NCI-H510A treated with DMSO at 0.1 percent for 48 hours (cell line): Measurements from ENCODE around the gene SLC35B4.

Experiments
- DNase-seq: peaks from one replicate; lab custom pipeline; 2025; lab: John Stamatoyannopoulos, UW

SLC35B4 gene

DNA sequence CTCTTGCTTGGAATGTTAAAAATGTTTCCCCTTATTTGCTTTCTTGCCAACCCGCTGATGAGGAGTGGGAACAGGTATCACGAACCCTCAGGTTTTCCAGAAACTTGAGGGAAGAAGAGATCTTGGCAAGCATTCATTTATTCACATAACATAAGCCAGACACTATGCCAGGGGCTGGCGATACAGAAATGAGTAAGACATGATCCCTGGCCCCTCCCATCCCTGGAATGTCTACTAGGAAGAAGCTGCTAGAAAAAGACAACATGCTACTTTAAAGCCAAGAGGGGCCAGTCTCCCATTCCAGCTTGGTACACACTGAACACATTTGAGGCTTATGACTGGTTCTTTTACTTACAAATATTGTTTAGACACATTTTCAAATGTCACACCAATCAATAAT lies 26.4 kb downstream of the SLC35B4 start:
- no peak for DNase-seq

DNA sequence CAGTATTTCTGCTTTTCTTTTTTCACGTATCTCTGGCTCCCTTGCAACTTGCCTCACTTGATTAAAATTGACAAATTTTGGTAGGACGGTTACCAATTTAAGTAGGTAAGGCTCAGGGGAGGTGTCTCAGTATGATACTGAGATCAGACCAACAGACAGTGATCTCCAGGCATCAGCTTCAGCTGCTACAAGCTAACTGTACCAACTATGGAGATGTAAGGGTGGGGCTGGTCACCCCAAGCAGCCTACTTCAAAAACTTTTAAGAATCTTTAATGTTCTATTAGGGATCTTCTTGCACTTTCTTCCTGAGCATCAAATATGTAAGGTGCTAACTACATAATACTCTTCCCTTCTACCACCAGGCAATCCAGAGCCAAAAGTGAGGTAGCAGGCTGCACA lies 26.9 kb downstream of the SLC35B4 start:
- DNase-seq: no peak

DNA sequence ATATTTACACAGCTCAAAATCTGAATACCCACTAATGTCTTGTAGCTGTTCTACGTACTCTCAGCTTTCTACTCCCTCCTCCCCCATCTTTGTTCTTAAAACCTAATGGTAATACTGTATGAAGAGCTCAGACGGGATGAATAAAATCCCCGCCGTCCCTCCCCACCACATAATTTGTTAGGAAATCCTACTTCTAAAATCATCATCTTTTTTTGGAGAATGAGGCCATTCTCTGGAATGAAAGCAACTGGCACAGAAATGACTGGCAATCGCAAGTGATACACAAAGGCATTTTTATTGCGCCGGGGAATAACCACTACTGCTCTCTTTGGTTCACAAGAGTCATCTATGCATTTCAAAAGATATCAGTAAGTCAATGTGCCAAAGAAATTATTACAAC lies 27.3 kb downstream of the SLC35B4 start:
- no peak for DNase-seq

DNA sequence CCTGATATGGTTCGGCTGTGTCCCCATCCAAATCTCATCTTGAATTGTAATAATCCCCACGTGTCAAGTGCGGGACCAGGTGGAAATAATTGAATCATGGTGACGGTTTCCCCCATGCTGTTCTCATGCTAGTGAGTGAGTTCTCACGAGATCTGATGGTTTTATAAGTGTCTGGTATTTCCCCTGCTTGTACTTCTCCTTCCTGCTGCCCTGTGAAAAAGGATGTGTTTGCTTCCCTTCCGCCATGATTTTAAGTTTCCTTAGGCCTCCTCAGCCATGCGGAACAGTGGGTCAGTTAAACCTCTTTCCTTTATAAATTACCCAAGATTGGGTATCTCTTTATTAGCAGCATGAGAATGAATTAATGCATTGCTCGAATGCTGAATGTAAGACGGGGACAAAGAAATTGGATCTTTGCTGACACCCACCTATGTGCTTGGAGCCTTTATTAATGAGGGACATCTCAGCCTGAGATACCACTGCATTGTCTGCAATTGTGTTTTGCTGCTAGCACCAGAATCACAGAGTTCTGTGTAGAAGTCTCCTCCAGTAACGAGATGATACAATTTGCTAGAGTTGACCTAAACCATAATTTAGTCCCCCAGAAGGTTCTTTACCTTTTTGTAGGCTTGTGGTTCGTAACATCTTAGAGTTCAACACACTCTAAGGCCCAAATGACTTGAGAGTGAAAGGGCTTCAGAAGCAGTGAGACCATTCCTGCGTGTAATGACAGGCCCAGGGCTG lies 28.6 kb downstream of the SLC35B4 start:
- DNase-seq: no peak

DNA sequence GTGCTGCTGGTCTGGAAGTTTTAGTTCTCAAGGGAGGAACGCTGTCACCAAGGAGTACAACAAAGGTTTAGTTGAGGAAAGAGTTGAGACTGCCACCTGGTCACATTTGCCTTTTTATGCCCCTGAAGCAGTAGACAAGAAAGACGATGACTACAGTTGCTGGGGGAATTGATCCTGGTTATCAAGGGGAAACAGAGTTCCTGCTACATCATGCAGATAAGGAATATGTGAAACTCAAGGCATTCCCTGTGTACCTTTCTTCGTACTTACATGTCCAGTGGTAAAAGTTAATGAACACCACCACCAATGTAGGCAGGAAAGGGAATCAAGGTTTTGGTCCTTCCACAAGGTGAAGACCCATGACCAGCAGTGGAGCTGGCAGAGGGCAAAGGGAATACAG lies 31.8 kb downstream of the SLC35B4 start:
- DNase-seq: no peak

DNA sequence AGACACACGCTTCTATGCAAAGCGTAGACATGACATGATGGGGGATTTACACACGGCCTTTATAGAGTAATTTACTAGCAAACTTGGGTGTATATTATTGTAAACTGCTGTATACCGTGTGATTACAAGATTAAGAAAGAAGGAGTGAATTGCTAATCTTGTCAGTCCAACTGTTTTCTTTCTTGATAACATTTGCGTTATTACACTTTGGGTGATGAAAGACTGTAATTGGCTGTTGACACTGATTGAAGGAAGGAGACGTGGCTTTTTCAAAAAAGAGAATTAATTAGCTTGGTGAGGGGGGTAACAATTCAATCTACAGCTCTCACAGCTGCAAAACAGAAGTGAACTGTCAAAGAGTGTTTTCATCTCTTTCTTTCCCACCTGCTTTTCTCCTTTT lies 32.7 kb downstream of the SLC35B4 start:
- no peak for DNase-seq

DNA sequence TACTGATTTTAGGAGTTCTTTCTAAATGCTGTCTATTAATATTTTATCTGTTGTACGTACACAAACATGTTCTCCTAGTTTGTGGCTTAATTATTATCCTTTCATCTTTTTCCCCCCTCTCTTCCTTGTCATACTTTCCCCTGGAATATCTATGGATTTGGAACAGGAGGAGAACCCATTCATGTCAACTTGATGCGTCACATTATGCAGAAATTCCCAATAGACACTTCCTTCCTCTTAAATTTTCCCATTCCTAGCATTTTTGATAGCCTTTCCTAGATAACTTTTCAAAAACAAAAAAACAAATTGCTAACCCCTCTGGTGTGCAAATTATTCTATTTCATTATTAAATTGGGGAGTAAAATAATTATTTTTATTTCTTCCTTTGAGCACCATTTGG lies 36.2 kb downstream of the SLC35B4 start:
- no peak for DNase-seq

DNA sequence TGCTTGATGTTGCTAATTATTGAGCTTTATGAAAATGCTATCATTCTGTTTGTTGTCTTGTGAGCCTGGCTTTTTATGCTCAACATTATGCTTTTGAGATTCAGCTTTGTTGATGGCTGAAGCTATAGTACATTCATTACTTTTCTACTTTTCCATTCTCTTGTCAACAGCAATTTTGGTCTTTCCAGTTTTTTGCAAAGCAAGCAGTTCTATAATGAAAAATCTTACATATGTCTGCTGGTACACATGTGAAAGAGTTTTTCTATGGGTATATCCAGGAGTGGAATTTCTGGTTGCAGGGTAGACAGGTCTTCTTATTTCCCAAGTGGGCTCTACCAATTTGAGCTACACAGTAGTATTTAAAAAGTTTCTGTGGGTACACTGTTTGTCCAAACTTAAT lies 36.8 kb downstream of the SLC35B4 start:
- no peak for DNase-seq

DNA sequence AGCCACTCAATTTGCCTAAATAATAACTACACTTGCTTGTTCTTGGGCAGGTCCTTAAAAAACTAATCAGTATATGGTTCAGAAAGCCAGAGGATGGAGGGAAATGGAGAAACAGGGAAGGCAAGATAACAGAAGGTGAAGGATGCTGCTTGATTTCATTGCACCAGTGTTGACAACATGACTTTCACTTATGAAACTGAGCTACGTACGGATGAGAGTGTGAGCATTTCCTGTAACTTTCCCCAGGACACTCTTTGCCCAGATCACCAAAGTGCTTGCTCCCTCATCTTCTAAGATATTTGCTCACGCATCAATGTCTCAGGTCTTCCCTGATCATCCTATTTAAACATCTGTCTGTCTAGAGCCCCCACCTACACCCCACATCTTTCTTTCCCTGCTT lies 37.4 kb downstream of the SLC35B4 start:
- no peak for DNase-seq

DNA sequence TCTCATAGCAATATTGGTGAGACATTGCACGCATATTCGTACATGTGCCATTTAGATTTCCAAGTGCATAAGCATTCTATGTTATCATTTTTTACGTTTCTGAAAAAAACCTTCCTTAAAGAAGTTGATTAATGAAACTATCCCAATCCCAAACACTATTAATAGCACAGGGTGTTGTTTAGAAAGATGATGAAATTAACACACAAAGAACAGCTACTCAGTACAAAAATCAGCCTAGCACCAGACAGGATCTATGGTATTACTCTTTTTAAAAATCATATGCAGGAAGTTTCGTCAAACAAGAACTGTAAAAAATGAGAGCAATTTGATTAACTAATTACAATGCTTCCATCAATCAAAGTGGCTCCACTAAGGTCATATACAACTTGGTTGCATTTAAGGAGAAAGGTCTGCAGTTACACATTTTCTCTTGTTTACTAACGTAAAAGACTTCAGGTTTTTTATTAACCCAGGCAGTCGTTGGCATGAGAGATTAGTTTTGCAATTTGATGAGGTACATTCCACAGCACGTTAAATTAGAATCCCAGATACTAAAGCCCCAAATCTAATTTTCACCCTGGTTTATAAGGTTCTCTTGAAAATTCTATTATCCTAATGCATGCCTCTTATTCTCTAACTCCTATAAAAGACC lies 38.1 kb downstream of the SLC35B4 start:
- no peak for DNase-seq

DNA sequence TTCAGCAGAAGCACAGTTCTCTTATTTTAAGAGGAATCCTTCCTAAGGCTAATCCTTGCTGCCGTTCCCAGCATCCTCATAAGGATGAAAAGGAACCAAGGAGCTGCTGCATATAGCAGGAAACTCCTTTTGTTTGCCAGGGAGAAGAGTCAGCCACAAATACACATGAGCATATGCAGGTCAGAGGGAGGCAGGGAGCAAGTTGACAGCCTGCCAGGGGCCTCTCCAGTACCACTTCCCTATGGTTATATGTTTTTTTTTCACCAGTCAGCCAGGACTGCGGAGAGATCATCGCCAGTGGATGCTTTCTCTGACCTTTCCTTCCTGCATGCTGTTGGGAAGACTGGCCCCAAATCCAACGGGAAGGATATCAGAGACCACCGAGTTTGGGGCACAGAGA lies 39.8 kb downstream of the SLC35B4 start:
- no peak for DNase-seq

DNA sequence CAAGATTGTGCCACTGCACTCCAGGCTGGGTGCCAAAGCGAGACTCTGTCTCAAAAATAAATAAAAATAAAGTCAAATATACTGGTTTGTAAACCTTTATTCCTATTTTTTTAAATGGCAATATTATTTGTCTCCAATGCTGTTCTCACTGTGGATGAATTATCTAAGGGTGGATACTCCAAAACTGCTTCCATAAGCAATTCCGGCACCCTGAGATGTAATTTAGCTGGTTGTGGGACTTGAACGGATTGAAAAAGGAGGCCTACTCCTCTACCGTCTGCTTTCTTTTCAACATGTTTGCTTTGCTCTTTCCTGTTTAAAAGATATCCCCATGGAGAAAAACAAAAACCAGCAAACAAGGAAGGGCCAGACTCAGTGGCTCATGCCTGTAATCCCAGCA lies 54.4 kb downstream of the SLC35B4 start:
- DNase-seq: no peak

DNA sequence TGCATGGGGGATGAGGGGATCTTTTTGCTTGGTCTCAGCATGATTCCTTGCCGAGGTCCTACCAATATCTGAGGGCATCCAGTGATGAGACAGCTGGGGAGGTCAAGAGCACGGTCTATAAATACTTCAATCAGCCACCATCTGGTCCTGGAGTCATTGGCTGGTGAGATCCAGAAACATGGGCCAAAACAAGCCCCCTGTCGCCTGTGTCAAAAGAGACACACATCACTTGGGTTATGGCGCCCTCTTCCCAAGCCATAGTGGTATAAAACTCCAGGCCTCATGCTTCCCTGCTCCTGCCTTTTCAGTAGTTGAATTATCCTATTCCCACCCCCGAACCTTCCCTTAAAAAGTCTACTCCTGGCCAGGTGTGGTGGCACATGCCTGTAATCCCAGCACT lies 60.9 kb downstream of the SLC35B4 start:
- no peak for DNase-seq

DNA sequence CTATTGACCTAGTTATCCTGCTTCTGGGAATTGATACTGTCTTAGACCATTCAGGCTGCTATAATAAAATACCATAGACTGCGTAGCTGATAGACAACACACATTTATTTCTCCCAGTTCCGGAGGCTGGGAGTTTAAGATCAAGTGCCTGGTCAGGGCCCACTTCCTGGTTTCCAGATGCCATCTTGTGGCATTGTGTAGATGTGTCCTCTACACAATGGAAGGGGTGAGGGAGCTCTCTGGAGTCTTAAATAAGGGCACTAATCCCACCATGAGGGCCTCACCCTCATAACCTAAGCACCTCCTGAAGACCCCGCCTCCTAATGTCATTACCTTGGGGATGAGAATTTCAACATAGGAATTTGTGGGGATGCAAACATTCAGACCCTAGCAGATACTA lies 62.4 kb downstream of the SLC35B4 start:
- DNase-seq: no peak

DNA sequence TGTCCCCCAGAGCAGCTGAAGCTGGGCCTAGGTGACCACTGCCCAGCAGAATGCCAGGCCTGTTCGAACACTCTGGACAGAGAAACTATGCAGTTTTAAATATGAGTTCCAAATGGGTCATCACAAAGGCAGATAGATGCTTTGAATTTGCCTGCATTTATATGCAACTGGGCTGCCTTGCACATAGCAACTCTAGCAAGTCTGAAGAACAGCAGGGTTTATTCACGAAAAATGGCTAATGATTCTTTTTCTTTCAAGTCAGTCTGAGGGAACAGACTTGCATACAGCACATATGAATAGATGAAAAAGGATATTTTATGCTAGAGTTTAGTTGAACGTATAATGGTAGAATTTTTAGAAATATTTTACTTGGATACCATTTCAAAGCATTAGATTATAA lies 68.5 kb downstream of the SLC35B4 start:
- no peak for DNase-seq

DNA sequence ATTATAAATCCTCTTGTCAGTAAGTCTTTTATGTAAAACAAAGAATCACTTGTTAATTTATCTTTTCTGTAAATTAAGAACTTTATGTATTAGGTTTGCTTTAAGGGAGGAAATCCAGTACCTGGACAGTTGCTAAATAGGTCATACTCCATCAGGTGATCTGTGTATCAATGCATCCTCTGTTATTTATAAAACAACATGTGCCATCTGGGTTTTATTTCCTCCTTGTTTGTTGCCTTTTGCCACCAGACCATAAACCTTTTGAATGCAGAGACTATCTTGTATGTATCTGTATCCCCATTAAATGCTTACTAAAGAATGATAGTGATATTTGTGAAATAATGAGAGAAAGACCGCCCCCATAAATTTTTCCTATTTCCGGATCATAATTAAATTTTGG lies 70.0 kb downstream of the SLC35B4 start:
- no peak for DNase-seq

DNA sequence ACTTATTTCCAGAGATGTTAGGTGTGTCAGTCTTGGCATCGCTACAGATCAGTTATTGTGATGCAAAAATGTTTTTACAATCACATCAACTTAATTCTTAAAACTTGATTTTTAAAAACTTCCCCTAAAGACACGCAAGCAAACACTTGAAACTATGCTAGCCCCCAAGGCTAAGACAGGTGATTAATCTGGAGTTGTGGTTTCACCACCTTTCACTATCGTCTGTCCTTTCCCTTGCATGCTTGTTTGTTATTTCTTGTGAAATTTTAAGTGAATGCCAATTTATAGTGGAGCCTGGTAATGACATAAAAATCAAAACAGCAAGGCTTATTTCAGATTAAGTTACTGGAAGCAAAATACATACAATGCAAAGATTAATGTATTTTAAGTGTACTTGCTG lies 70.4 kb downstream of the SLC35B4 start:
- DNase-seq: no peak

DNA sequence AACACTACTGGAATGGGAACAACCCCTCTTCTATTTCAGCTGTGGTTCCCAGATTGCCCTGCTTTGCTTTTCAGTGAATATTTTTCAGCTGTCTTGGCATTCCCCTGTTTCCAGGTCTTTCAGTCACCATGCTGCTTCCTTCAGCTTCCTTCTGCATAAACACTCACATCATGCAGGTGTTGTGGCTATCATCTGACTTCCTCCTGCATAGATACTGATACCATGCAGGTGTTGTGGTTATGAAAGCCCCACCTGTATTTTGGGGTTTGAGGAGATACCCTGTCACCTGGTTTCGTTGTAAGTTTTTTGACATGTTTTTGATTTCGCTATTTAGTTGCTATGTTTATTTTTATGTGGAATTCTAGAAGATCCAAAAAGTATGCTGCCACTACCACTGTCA lies 71.5 kb downstream of the SLC35B4 start:
- DNase-seq: no peak
